CD4-positive, alpha-beta T cell treated with Interleukin-17A for 1 hour (primary cell): ENCODE measurements around the gene GNA12.

ENCODE experiments used
- DNase-seq: peaks from one replicate; pipeline ENCODE4 v3.0.0-alpha.2; 2020

GNA12 gene

GRCh38 chr7:2834748-2835441, 9.2 kb downstream of the GNA12 start:
- DNase-seq, result no peak

DNA sequence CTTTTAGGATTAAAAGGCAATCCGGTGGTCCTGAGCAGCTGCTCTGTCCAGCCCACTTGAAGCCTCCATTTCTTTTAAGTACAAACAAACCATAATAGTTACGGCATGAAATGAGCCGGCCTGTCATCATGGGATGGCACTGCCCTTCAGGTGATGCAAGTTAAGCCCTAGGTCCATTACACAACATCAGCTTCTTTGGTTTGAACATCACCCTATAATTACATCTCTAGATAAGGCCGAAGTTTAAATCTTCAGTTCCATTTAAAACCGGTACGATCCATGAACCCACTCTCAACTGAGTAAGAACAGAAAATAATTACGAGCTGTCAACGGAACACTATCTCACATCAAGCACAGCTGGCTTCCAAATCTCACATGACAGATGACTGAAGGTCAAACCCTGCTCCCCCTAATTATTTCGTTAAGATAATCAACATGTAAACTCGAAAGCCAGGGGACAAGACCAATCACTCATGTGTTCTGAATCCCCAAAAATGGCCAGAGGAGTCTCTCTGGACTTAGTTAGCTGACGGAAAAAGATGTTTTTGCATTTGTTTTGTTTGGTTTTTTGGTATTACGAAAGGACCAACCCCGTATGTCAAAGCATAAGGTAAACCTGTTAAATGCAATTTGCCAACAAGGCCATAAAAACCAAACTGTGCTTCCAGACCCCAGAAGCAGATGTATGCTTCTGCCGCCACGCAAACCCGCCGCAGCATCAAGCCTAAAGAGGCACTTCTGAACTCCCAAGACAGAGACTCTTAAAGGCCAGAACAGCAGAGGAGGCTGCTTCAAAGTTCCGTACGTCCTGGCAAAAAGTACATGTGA, 10.8 kb downstream of the GNA12 start:
- DNase-seq, result no peak

DNA sequence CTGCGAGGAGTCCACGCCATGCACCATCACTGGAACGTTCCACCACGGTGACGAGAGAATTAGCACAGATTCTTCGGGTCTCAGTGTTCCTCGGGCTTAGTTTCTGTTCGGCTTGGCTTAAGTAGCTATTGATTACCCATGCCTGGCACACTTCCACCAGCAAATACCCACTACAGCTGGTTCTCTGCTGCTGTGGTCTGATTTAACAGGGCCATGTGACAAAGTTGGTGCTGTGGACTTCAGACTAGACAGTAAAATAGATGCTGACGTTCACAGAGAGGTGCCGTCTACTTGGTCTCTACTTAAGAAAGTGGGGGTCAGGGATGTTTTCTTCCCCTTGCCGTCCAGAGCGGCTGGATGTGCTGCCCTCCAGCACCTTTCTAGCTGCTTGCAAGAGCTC, 11.6 kb downstream of the GNA12 start:
- no peak for DNase-seq

DNA sequence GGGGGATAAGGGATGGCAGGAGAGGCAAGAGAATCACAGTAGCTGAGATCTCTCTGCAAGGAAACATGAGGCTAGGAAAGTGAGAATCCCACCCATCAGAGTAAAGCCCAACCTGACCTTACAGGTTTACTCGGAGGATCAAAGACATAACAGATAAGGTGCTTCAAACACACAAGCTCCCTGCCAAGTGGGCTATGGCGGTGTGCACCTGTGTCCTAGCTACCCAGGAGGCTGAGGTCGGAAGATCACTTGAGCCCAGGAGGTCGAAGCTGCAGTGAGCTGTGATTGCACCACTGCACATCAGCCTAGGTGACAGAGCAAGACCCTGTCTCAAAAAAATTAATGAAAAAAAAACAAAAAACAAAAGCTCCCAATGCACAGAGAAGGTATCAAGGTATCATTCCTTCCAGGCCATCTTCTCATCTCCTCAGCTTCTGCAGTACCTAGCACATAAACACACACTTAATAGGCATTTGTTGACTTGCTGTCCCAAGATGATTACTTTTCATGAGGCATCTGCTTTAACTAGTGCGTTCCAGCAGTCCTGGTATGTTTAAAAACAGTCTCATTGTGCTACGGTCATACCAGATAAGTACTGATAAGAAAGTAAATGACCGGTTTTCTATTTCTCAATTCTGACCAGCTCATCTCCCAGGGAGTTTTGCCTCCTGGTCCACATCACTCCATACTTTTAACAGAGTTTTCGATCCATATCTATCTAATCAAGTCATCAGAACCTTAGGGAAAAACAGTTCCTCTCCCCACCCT, 13.3 kb downstream of the GNA12 start:
- DNase-seq, result no peak

GRCh38 chr7:2829040-2829439, 15.1 kb downstream of the GNA12 start:
- no peak for DNase-seq

- DNase-seq, result no peak
These were observed 17.3 kb downstream of the GNA12 start for GRCh38 chr7:2826771-2827170.

DNA sequence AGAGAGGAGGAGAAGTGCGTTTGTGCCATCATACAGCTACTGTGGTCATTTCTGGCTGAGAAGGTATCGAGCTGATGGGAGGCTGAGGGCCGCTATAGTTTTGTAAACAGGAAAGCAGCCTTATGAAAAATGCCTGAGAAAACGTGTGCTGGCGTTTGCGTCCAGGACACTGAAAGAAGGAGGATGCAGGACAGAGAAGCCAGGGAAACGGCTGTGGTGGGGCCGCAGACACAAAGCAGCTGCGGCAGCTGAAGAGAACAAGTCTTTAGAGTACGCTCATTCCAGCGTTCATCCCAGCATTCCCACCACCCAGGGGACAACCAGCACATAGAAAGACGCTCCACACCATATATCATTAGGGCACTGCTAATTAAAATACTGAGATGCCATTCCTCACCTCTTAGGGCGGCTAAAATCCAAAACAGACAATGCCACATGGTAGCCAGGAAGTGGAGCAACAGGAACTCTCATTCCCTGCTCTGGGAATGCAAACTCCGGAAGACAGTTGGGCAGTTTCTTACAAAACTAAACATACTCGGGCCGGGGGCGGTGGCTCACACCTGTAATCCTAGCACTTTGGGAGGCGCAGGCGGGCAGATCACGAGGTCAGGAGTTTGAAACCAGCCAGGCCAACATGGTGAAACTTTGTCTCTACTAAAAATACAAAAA, 18.4 kb downstream of the GNA12 start:
- no peak for DNase-seq

DNA sequence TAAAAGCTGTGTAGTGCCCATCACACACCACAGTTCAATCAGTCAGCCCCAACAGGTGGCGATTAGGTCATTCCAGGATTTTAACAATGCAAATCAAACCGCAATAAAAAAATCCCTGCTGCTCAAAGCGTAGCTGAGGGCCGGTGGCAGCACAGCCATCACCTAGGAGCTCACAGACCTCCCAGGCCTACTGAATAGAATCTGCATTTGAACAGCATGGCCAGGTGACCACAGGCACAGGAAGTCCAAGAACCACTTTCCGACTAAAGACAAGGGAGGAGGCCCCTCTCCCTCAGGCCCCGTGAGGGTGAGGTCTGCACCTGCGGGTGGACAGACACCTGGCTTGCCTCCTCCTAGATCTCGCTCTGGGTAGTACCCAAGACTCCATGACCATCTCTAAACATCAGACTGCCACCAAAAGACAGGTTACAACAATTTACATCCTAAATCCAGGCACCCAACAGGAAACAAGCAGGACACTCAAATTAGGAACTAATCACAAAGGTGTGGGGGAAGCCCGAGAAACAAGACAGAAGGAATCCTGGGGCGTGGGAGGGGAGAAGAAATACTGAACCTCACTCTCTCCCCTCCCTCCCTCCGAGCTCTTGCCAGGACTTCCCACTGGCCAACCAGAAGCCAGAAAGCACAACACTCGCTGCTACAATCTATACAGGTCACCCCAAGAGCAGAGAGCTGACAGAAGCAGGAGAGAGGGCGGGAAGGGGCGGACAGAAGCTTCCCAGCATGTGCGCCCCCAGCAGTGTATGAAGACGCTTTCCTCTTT, 19.2 kb downstream of the GNA12 start:
- DNase-seq, result no peak

DNA sequence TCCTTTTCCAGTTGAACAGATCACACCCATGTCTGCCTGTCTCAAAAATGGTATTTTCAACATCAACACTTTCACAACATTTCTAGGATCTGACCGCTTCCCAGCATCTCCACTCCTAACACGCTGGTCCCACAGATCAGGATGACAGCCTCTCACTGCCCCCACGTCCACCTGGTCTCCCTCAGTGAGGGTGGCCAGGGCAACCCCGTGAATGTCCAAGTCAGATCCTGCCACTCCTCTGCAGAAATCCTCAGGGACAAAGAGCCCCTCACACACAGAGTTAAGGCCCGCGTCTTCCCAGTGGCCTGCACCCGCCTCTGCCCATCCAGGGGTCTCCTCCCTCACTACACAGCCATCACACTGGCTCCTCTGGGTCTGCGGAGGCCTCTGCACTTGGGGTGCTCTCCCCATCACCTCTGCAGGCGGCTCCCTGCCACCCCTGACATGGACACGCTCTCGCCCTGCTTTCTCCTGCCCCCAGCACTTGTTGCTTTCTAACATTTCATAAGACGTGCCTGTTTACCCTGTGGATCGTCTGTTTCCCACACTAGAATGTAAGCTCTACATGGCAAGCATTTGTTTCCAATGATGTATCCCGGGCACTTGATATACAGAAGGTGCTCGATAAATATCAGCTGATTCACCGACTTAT, 20.0 kb downstream of the GNA12 start:
- no peak for DNase-seq

DNA sequence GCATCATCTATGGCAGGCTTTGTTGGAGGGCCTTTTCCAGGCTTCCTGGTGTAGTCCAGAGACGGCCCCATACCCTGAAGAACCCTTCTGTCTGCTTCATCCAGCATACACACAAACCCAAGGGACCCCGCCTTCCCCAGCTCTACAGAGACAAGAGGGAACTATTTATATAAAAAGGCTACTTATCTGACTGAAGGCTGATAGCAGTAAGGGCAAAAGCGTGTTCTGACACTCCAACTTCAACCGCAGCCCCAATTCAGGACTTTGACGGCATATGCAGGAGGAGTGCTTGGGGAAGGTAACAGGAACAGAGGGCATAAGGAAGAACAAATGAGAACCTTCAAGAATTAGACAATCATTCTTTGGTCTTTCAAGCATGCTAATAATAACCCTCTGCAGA, 21.0 kb downstream of the GNA12 start:
- DNase-seq, result no peak

- no peak for DNase-seq
These were observed 22.1 kb downstream of the GNA12 start for GRCh38 chr7:2821842-2822507.

- peak; percentile 6 for DNase-seq
These were observed 22.8 kb downstream of the GNA12 start for GRCh38 chr7:2821161-2821841.

DNA sequence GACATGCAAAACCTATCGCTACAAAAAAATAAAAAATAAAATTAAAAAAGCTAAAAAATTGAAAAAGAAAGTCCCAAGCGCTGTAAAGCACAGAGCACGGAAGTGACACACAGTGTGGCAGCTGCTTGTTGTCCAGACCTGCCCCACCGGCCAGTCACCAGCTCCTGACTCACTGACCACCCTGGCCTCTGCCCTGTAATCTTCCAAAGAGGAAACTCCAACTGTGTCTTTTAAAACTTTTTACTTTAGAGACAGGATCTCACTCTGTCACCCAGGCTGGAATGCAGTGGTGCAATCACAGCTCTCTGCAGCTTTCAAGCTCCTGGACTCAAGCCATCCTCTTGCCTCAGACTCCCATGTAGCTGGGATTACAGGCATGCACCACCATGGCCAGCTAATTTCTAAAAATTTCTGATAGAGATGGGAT, 23.6 kb downstream of the GNA12 start:
- no peak for DNase-seq

- no peak for DNase-seq
These were observed 24.1 kb downstream of the GNA12 start for GRCh38 chr7:2819954-2820397.

DNA sequence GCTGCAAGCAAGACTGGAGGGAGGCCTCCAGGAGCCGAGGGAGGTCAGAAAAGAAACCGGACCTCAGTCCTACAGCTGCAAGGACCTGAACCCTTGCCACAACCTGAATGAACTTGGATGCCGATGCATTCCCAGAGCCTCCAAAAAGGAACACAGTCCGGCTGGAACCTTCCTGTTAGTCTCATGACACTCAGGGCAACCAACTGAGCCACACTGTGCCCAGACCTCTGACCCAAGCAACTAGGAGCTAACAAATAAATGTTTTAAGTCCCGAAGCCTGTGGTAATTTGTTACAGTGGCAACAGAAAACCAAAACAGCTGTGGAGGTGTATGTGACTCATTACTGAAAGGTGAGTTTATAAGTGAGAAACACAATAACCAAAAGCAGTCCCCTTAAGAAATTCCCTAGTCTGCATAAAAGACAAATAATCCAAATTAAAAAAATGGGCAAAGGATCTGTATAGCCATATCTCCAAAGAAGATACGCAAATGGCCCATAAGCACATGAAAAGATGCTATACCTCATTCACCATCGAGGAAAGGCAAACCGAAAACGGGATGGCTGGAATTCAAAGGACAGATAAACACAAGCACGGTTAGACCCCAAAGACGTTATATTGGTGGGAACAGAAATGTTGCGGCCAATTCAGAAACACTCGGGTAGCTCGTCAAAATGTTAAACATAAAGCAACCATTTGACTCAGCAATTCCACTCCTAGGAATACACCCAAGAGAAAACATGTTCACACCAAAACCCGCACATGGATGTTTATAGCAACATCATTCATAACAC, 24.8 kb downstream of the GNA12 start:
- no peak for DNase-seq

DNA sequence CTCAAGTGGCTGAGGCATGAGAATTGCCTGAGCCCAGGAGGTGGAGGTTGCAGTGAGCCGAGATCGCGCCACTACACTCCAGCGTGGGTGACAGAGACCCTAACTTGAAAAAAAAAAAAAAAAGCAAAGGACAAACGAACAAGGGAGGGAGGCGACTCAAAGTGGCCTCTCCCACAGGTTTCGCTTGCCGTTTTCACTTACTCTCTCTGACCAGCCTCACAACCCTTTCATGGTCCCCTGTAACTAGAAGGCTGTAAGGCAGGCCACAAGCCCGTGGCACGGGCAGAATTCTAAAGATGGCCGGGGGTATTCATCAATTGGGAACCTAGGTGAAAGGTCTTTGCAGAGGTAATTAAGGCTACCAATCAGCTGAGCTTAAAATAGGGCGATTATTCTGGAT, 25.5 kb downstream of the GNA12 start:
- no peak for DNase-seq

GRCh38 chr7:2818121-2818520, 26.0 kb downstream of the GNA12 start:
- DNase-seq, result no peak

GRCh38 chr7:2817456-2817855, 26.7 kb downstream of the GNA12 start:
- no peak for DNase-seq

- DNase-seq, result no peak
These were observed 28.2 kb downstream of the GNA12 start for GRCh38 chr7:2815875-2816245.
